HG02938 (cell line): ENCODE measurements around the gene MRPL52.
"Not testable (repeated sequence)": the region's sequence is repeated elsewhere in the genome, so short reads cannot be mapped to it uniquely, and the experiment has no call there.

Experiments
- ATAC-seq: cut with Tn5 transposase; IDR thresholded peaks from one replicate; pipeline ENCODE4 v1.9.1; 2021; ENCODE audit warnings: mild to moderate bottlenecking, moderate library complexity; ENCODE audit not compliant: unreplicated experiment

The MRPL52 gene

DNA sequence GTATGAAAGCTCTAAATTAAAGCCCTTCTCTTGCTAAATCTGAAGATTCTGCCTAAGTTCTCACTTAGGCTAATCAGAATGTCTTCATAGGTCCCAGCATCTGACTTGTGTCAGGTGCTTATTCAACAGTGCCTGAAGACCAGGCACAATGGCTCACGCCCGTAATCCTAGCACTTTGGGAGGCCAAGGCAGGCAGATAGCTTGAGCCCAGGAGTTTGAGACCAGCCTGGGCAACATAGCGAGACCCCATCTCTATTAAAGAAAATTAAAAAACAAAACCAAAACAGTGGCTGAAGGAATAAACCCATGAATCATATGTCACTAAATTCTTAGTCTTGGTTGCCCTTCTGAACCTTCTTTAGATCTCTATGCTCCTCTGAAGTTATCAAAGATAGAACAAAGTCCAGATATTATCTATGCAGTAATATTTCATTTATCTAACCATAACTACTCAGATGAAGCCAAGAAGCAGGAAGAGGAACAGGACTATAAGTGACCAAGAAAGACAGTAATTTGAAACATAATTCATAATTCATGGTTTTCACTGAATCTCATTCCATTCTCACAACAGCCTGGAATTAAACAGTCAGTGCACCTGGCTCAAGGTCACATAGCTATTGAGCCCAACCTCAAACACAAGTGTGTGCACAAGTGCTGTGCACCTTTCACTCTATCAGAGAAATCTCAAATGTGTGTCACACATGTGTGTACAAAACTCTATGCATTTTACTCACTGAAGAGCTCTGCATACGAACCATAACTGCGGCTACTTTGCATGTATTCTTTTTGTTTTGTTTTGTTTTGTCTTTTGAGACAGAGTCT lies 21.1 kb upstream of the MRPL52 start:
- ATAC-seq: no peak

DNA sequence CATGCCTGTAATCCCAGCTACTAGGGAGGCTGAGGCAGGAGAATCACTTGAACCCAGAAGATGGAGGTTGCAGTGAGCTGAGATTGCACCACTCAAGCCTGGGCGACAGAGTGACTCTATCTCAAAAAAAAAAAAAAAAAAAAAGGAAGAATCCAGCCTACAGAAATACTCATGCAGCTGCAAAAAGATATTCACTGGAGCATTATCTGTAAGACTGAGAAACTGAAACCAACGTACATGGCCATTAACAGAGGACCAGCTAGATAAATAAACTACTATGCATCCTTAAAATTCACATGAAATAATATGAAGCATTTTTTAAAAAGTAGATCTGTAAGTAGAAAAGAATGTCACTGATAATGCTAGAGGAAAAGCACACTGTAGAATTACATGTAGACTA lies 18.0 kb upstream of the MRPL52 start:
- no peak for ATAC-seq

GRCh38 chr14:22812744-22813143 lies 16.9 kb upstream of the MRPL52 start:
- ATAC-seq: no peak

- ATAC-seq: no peak
Observed at GRCh38 chr14:22813145-22813544, 16.5 kb upstream of the MRPL52 start.

DNA sequence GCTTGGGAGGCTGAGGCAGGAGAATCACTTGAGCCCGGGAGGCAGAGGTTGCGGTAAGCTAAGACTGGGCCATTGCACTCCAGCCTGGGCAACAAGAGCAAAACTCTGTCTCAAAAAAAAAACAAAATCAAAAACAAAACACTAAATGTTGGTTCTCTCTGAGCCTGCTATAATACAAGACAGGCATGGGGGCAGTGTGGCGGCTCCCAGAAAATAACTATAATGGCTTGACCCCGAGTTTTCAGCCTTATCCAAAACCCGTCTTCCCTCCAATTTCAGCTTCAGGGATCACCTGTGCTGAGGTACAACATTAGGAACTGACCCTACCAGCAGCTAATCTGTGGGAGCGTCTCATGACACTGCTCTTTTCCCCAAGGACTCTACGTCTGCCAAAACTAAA lies 15.3 kb upstream of the MRPL52 start:
- no peak for ATAC-seq

- ATAC-seq: no peak
Observed at GRCh38 chr14:22814941-22815713, 14.6 kb upstream of the MRPL52 start, which contains the start of gene SLC7A7. Gene SLC7A7 (minus strand): TSS chr14:22815435. CDS start chr14:22813398, 2,037 bp downstream.

DNA sequence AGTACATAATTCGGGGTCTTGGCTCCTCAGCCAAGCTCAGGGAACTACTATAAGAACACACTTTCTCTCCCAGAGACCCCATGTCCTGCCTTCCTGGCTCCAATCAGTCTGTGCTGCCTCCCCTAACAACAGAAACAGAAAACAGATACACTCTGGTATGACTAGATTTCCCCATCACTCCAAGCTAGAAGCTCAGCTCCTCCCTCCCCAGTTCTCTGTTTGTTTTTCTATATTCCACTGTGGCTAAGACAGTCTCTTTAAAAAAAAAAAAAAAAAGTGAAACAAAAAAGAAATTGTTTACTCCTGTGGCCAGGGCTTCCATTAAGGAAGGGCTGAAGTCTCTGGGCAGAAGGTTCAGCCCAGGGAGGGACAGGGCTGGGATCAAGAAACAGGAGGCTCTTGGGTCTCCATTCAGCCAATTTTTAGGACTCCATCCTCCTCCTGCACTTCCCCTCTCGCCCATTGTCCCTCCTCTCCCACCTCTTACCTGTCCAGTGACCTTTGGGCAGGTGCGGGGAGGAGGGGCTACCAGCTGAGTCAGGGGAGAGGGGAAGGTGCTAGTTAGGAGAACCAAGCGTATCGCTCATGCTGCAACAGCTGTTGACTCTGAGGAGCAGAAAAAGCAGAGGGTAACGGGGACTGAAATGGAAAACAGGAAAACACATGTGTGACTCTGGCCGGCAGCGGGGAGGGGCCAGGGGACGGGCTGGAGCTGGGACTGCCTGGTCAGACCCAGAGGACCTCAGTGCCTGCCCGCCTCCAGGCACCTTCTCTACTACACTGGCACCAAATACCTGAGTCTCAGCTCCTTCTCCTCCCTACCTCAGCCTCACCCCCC lies 10.3 kb upstream of the MRPL52 start:
- peak; percentile 49 for ATAC-seq

DNA sequence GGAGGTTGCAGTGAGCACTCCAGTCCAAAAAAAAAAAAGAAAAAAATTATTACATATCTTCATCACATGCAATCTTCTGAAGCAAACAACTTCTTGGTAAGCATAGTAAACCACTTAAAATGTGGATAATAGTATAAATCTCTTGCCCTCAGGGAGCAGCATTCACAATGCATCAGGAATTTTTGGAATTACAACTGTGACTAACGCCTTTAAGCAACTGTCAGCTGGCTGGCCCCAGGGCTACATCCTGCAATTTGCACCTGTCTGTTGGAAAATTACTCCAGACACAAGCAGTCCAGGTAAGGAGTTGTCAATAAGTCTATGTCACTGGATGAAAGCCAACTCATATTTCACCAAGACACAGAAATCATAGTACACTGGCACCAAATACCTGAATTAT lies 9.0 kb upstream of the MRPL52 start:
- no peak for ATAC-seq

GRCh38 chr14:22821193-22822015 lies 8.3 kb upstream of the MRPL52 start:
- ATAC-seq: no peak

DNA sequence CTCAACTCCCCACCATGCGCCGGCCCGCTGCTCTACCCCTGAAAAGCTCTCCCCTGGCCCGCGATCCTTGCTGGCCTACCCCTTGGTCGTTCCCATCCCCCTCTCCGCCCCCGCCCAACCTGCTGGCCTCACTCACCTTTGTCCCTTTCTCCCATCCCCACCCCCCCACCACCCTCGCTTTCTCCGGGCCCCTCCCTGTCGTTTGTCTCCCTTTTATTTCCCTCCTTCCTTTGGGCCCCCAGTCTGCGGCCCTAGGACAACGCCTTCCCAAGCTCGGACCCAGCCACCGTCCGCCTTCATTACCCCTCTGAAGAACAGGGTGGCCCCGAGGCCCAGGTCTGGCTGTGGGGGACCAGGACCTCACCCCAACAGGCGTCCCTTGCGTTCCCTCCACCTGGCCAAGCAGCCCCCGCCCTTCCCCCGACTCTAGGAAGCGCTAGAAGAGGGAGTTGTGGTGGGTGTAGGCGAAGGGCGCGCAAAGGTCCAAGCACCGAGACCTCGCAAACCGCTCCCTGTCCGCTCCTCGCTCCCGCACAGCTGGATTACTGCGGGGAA lies 7.6 kb upstream of the MRPL52 start:
- no peak for ATAC-seq

DNA sequence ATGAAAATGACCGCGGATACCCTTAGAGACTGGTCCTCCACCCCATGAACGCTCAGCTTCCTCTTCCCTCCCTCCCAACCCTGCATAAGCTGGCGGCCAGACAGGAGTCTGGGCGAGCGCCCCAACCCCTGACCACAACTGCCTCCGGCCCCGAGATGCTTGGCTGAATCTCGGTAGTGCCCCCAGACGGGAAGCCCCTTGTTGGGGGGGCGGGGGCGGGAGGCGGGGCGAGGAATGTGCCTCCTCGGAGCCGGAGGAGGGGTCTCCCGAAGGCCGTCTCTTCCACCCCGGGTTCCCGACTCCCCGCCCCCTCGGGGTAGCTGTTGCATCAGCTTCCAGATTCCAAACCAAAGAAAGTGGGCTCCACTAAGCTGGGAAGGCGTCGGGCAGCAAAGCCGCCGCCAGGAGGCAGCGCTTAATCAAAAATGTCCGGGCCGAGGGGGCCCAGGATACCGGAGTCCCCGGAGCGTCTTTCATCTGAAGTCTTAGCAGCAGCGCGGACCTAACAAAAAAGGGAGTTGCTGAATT lies 7.1 kb upstream of the MRPL52 start:
- ATAC-seq: peak; percentile 41

GRCh38 chr14:22824711-22825359 lies 4.9 kb upstream of the MRPL52 start:
- ATAC-seq: no peak

DNA sequence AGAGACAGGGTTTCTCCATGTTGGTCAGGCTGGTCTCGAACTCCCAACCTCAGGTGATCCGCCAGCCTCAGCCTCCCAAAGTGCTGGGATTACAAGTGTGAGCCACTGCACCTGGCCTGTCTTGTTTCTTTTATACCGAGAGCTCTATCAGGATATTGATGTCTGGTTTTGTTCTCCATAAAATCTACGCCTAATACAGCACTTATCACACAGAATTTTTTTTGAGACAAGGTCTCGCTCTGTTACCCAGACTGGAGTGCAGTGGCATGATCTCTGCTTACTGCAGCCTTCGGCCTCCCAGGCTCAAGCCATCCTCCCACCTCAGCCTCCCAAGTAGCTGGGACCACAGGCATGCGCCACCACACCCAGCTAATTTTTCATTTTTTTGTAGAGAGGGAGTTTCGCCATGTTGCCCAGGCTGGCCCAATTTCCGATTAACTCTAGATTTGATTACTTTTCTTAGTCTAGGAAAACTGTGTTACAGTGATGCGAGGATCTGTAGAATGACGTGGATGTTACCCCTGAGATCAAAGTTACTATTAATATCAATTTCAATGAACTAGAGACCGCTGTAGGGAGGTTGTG lies 519 bp upstream of the MRPL52 start:
- not testable (repeated sequence) for ATAC-seq

DNA sequence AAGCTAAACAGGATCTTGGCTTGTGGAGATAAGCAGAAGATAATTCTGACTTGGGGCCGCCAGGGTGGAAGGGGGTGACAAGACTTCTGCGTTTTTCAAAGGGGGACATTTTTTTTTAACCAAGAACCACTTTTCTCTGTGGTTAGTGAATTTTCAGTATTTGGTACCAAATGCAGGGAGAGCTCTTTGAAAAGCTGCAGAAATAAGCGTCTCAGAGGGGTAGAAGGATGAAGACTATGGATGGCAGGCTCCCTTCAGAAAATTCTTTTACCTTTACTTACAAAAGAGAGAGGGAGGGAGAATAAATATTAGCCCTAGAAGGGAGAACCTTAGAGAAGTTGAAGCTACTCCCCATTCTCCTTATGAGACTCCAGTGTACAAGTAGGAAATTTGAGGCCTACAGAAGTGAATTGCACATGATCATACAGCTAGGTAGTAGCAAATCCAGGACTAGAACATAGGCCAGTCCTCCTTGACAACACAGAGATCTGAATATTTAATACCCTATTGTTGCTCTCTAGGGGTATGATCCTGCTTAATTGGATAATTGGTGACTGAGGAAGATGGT lies 840 bp downstream of the MRPL52 start:
- no peak for ATAC-seq

GRCh38 chr14:22835505-22835904 lies 5.8 kb downstream of the MRPL52 start:
- no peak for ATAC-seq

DNA sequence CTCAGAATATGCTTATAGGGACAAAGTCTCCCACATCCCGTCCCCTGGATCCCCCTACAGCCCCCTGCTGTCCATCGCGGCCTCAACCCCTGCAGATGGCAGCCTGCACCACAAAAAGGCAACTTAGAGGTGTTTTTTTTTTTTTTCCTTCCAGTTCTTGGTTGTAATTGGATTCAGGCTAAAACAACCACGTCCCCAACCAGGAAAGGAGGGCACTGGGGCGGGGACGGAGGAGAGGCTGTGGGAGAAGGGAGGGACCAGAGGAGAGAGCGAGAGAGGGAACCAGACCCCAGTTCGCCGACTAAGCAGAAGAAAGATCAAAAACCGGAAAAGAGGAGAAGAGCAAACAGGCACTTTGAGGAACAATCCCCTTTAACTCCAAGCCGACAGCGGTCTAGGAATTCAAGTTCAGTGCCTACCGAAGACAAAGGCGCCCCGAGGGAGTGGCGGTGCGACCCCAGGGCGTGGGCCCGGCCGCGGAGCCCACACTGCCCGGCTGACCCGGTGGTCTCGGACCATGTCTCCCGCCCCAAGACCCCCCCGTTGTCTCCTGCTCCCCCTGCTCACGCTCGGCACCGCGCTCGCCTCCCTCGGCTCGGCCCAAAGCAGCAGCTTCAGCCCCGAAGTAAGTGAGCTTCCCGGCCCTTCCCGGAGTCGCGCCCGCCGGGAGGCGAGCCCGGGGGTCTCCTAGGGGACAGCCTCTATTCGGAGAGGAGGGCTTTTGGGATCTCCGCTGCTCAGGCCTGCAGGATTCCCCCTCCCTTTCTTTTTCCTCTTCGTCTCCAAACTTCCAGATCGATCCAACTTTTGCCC lies 6.8 kb downstream of the MRPL52 start, which contains the start of gene MMP14:
Gene MMP14, plus strand, starts transcription at position 285 of the 813 bp plus-strand sequence. Its CDS starts 233 bp downstream, at position 518.
- ATAC-seq: no peak

DNA sequence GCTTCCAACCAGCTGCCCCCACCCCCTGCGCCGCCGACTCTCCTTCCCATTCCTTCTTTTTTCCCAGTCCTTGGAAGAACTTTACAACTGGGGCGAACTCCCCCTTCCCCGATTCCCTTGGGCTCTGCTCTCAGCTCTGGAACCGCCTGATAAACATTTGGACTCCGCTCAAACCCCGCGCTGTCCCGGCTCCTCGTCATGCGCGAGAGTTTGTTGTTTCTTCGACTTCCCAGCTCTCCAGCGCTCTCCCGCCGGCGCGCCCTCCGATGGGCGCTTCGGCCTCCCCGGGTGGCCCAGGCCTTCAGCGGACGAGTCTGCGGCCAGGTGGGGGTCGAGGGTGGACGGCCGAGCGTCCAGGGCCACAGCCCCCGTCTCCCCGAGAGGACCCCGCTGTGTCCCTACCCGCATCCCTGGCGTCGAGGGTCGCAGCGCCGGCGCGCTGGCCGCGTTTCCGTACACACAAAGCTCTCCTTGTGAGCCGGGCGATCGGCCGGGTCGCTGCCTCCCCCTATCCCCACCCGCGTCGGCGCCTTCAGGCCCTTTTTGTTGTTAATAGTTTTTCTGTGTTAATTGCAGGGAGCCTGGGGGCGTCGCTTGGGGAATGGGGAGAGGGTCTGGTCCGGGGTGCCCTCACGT lies 7.5 kb downstream of the MRPL52 start:
- ATAC-seq: no peak
